HG02981 (cell line): ENCODE data around the gene LRP2.

Source experiments
- ATAC-seq: cut with Tn5 transposase; IDR thresholded peaks from one replicate; pipeline ENCODE4 v1.9.1; 2021; ENCODE audit warnings: mild to moderate bottlenecking, moderate library complexity; ENCODE audit not compliant: unreplicated experiment

Gene LRP2

GRCh38 chr2:169094676-169095075, 267.7 kb downstream of the LRP2 start:
- ATAC-seq, result no peak

GRCh38 chr2:169093535-169093934, 268.8 kb downstream of the LRP2 start:
- ATAC-seq, result no peak

GRCh38 chr2:169091761-169092519, 270.4 kb downstream of the LRP2 start:
- no peak for ATAC-seq

GRCh38 chr2:169091256-169091655, 271.1 kb downstream of the LRP2 start:
- no peak for ATAC-seq

- ATAC-seq, result no peak
These were observed 272.1 kb downstream of the LRP2 start for GRCh38 chr2:169090133-169090820.

- no peak for ATAC-seq
These were observed 273.2 kb downstream of the LRP2 start for GRCh38 chr2:169089182-169089581.

- ATAC-seq, result no peak
These were observed 274.5 kb downstream of the LRP2 start for GRCh38 chr2:169087757-169088379.

- ATAC-seq, result no peak
These were observed 275.4 kb downstream of the LRP2 start for GRCh38 chr2:169086893-169087467.

GRCh38 chr2:169082995-169083394, 279.3 kb downstream of the LRP2 start:
- ATAC-seq, result no peak

- no peak for ATAC-seq
These were observed 280.8 kb downstream of the LRP2 start for GRCh38 chr2:169081551-169081950.

- ATAC-seq, result peak; percentile 85
These were observed 281.9 kb downstream of the LRP2 start for GRCh38 chr2:169080250-169081069.

- ATAC-seq, result no peak
These were observed 284.6 kb downstream of the LRP2 start for GRCh38 chr2:169077674-169078240.
